ENCODE measurements around the gene MPST.
"Not testable (repeated sequence)": the region's sequence is repeated elsewhere in the genome, so short reads cannot be mapped to it uniquely, and the experiment has no call there.

MPST gene

DNA sequence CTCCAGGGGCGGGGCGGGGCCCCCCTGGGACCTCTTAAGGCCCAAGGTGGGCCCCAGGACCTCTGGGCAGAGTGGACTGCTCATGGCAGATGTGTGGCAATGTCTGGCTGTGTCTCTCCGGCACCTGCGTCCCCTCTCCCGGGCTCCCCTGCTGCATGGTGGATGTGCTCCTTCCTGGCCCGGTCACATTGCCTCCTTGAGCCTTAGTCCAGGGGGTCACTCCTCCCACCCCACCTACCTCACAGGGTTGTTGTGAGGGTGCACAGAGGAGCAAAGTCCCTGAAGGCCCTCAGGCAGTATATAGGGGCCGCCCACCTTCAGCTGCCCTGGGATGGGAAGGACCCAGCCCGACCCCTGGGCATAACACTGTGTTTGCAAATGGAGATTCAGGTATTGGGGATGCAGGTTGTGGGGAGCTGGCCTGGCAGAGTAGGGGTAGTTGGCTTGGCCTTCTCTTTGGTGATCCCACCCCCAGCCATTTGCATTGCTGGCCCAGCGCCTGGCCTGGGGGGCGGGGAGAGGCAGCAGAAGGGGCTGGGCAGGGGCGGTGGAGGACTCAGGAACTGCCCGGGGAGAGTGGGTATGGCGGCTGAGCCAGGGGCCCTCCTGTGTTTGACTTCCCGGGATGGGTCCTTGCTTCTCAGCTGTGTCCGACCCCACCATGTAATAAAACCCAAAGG is 43.3 kb downstream of the MPST start:
- no peak for DNase-seq

DNA sequence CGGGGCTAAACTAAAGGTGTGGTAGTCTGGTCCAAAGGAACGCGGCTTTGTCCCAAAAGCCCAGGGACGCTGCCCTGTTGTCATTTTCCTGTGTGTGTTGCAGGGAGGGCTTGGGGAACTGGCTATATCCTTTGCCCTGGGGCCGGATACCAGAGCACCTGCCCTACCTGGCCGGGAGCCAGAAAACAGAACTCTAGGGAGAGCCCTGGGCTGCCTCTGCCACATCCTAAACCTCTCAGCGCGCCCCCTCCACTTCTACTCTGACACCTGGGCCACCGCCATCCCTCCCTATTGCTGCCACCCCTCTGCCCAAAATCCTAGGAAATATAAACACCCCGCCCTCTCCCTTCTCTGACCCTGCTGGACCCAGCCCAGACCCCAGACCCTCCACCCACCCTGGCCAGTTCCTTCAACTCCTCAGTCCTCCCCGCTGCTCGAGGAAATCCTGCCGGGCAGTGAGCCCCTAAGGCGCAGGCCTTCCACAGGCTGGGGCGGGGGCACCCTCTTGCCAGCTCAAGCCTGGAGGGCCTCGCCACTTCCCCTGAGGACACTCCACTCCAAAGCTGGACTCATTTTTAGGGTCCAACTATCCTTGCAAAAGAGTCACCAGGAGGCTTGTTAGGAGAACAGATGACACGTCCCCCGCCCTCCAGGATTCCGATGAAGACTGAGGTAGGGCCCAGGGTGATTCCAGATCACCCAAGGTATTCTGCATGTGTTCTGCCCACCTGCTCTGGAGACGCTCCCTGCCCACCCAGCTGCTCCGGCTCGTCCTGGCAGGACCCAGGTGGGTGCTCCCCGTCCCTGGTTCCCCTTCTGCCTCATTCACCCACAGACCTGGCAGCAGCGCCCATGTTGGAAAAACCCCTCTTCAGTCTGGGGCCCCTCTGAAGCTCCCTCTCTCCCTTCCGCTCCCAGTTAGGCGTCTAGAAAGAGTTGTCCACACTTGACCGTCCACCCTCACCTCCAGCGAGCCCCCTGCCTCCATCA is 44.2 kb downstream of the MPST start:
- no peak for DNase-seq

DNA sequence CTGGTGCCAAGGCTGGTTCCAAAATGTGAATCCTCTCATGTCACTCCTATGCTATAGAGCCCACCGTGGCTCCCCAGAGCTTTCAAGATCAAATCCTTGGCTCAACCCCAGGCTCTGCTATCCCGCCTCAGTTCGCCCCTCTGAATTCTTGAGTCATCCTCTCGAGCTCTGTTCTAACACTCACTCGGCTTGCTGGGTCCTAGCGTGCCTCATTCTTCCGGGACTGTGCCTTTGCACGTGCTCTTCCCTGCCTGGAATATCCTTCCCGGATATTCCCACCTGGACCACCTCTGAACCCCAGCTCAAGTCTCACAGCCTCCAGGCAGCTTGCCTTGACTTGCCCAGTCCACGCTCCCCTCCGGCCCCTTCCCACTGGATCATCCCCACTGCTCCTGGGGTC is 45.0 kb downstream of the MPST start:
- no peak for DNase-seq

DNA sequence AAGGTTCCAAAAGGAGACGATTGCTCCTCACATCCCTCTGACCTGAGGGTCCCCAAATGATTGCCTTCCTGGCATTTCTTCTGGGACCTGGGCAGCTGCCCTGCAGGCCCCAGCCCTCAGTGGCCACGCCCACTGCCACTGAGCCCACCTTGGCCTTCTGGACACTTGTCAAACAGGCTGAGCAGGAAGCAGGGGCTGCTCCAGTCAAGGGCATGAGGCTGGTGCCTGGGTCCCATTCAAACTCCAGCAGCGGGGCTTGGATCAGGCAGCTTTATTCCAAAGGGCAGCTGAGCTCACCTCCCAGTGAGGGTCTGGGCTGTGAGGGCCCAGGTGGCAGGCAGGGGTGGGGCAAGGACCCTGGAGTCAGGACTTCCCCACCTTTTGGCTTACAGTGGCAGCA is 45.6 kb downstream of the MPST start:
- no peak for DNase-seq

DNA sequence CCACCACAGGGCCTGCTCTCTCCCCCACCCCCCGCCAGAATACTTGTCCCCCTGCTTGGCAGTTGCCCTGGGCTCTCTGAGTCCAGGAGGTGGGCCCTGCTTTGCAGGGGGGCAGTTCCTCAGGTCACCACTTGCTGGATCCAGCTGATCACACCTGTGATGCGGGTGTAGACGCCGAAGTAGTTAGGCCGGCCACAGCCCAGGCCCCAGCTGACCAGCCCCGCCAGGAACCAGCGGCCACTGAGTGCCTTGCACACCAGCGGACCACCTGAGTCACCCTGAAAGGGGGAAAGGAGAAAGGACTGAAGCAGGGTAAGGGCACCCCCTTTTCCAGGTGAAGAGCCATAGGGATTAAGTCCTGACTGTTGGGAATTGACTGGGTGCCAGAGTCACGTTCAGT is 46.4 kb downstream of the MPST start:
- DNase-seq, result no peak

DNA sequence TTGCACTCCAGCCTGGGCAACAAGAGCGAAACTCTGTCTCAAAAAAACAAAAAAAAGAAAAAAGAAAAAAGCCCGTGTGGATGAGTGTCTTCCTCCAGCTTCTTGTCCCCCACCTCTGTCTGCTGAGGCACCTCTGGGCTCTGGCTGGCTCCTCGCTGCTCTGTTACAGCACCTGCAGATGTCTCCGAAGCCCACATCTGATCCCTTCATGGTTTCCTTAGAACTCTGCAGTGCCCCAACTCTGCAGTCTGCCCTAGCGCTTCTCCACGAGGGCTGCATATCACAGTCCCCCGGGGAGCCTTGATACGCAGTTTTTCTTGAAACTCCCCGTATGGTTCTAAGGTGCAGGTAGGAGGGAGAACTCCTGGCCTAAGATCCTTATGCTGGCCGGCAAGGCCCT is 47.9 kb downstream of the MPST start:
- DNase-seq, result no peak

DNA sequence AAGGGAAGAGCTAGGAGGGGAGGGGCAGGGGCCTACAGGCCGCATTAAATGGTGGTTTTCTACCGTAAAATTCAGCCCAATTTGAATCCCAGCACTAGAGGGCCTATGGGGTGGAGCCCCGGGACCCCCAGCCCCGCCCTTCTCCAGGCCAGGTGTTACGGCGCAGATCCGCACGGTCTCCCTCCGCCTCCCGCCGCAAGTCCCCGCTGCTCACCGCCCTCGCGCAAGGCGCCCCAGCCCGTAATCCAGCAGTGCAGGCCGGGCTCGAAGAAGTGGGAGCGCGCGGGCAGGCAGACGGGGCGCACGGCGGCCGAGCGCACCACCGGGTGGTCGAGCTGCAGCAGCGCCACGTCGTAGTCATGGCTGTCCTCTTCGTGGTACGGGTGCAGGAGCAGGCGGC is 49.3 kb downstream of the MPST start:
- no peak for DNase-seq

DNA sequence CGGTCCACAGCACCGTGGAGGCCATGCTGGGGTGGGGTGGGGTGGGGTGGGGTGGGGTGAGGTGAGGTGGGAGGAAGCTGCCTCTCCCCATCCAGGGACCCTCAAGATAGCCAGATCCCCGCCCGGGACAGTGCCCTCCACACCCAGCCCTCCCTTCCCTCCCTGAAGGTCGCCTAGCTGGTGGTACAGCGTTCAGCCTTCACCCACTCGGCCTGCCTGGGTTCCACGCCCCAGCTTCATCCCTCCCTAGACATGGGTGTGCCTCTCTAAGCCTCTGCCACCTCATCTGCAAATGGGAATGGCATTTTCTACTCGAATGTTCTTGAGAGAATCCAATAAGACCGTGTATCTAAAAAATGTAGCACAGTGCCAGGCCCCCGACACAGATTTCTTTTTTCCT is 49.8 kb downstream of the MPST start:
- no peak for DNase-seq

DNA sequence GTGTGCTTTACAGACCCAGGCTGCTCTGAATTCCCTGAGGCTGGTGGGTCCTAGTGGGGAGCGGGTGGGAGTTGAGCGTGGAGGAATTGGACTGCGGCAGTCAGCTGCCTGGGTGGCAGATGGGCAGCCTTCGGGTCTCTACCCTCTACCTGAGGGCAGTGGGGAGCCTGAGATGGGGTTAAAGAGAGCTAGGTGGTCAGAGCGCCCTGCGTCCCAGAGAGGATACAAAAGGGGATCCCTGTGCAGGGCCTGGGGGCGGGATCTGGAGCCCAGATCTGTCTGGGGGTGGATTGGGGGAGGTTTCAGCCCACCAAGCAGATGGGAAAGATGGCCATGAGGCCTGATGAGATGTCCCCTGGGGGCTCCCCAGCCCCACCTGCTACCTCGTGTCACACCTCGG is 50.2 kb downstream of the MPST start:
- no peak for DNase-seq

DNA sequence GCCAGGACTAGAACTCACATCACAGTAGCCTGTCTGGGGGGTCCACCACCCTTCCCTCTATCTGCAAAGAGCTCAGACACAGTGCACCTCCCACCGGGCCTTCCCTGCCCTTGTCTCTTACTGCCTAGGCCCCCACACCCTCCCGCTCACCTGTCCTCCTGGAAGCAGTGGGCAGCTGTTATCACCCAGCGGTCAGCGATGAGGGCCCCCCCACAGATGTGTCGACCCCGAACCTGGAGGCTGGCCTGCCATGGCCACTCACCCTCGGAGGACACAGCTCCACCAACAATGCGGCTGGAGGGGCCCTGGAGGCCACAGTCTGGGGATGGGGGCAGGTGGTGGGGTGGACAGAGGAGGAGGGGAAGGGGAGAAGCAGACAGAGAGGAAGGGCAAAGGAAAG is 50.8 kb downstream of the MPST start:
- no peak for DNase-seq

DNA sequence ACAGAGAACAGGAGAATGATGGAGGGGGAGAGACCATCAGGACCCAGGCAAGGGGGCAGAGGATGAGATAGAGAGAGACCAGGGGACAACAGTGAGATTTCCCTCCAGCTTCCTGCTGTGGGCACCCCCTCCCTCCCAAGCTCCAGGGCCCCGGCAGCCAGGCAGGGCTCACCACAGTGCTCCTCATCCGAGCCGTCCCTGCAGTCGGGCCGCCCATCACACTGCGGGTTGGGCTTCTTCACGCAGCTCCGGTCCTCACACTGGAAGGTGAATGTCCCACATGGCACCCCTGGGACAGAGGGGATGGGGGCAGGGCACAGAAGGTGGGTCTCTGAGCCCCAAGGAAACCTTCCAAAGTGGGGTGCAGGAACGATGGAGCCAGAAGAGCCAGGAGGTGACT is 51.2 kb downstream of the MPST start:
- DNase-seq, result no peak

DNA sequence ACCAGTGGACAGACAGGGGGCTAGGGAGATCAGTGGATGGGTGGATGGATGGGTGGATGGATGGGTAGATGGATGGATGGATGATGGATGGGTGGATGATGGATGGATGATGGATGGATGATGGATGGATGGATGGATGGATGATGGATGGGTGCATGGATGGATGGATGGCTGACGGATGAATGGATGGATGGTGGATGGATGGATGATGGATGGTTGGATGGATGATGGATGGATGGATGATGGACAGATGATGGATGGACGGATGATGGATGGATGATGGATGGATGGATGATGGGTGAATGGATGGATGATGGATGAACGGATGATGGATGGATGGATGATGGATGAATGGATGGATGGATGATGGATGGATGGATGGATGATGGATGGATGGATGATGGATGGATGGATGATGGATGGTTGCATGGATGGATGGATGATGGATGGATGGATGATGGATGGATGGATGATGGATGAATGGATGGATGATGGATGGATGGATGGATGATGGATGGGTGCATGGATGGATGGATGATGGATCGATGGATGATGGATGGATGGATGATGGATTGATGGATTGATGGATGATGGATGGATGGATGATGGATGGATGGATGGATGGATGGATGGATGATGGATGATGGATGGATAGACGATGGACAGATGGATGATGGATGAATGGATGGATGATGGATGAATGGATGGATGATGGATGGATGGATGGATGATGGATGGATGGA is 52.5 kb downstream of the MPST start:
- DNase-seq, result not testable (repeated sequence)

DNA sequence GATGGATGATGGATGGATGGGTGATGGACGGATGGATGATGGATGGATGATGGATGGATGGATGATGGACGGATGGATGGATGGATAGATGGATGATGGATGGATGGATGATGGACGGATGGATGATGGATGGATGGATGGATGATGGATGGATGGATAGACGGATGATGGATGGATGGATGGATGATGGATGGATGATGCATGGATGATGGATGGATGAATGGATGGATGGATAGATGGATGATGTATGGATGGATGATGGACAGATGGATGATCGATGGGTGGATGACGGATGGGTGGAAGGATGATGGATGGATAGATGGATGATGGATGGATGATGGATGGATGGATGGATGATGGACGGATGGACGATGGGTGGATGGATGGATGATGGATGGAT is 53.1 kb downstream of the MPST start:
- no peak for DNase-seq

DNA sequence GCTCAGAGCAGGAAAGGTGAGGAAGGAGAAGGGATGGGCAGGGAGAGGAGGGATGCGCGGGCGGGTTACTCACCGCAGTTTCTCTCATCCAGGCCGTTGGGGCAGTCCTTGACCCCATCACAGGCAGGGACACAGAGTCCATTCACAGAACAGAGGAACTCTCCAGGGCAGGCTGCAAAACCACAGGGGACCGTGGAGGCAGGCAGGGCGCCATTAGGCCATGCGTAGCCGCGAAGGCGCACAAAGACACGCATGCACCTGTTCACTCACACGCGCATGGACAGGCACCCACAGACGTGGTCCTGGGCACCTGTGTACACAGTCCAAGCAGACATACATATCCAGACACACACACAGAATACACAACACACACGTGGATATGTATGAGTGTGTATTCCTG is 55.0 kb downstream of the MPST start:
- DNase-seq, result no peak

DNA sequence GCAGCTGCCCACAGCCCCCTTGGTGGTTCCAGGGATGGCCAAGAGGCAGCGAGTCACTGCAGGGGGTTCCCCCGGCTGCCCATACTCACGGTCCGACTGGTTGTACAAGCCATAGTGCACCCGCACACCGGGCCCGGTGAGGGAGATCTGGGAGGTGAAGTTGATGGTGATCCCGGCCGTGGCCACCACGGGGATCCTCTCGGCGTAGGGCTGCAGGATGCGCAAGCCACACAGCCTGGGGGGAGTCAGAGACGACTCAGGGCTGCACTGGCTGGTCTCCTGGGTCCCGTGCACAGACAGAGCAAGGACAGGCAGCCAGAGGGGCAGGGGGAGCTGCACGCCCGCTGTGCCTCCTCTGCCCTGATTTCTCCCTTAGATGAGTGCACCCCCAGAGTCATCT is 55.5 kb downstream of the MPST start:
- no peak for DNase-seq

DNA sequence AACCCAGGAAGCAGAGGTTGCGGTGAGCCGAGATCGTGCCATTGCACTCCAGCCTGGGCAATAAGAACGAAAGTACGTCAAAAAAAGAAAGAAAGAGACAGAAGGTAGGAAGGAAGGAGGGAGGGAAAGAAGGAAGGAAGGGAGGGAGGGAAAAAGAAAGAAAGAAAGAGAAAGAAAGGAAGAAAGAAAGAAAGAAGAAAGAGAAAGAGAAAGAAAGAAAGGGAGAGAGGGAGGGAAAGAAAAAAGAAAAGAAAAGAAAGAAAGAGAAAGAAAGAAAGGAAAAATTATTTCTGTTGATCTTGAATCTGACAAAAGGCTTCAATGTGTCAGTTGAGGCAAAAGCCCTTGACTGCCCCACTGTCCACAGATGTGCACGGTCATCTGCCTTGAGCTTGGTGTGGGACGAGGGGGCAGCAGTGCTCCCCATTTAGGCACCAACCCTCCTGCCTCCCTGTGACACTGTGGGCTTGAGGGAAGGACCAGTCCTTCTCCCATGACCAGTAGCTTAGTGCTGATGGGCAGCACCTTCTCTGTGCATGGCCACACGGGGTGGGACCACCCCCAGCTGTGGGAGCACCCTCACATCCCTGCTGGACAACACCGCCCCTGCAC is 56.4 kb downstream of the MPST start:
- DNase-seq, result no peak

DNA sequence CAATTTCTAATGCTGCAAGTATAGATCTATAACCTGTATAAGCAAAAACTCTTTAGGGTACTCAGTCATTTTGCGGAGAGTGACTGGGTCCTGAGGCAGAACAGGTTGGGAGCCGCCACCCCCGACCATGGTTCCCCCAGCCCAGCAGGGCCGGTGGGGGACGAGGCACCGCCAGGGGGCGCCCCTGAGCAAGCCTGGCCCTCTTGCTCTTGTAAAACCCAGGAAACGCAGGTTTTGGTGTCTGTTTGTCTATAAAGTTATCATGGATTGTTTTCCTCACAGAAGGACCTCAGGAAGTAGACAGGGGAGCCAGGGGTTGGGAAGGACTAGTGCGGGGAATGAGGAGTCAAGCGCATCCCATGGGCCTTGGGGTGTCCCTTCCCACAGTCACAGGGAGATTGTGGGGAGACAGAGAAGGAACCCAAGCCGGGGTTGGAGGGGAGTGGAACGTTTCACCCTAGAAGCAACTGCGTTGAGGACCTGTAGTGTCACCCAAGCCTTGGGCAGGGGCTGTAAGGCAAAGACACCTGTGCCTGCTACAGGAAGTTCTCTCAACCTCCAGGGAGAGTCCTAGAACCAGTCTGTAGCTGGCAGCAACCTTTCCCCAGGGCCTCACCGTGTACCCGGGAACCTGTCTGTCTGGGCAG is 58.4 kb downstream of the MPST start:
- DNase-seq, result peak; percentile 87

DNA sequence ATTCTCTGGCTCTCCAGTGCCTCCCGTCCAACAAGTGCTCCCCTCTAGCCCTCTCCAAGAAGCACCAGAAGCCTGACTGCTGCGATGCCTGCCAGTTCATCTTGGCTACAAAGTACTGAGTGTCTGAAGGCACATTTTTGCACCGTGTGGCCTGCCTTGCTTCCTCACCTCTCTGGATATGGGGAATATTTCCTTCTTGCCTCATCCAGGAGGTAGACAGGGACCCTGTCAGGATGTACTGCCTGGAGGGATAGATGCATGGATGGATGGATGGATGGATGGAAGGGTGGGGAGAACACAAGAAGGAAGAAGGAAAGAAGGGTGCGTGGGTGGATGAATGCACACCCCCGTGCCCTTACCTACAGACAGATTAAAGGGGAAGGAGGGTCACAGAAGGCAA is 59.6 kb downstream of the MPST start:
- DNase-seq, result no peak
